Endothelial cell of umbilical vein (primary cell): ENCODE data around the gene CYFIP2. TPM values are rescaled to one million over a fixed set of nuclear protein-coding genes. Genes with fewer than 3 reads are reported as not detected.

Experiments
- BruUV-seq: library from RNA; stranded (reverse); fragments of 400-500 nt; replicated peaks from 2 replicates; lab custom pipeline; 2021; lab: Mats Ljungman, UMichigan
- CTCF ChIA-PET: fragments of 300-600, 350-600 bp; sonication (Branson Sonifier 250); formaldehyde crosslinking; loops from one replicate; lab custom pipeline; 2021; ENCODE audit warnings: antibody characterized with exemption, inconsistent platforms; lab: Charles Lee
- POLR2A ChIA-PET: fragments of 300-600, 350-600 bp; sonication (Branson Sonifier 250); formaldehyde crosslinking; loops from one replicate; lab custom pipeline; 2021; ENCODE audit warnings: antibody characterized with exemption, inconsistent platforms; lab: Charles Lee
- DNase-seq: peaks from one replicate; pipeline ENCODE4 v3.0.0-alpha.2; 2011; ENCODE audit warnings: low read depth, low spot score
- FAIRE-seq: peaks from 2 replicates; lab custom pipeline; 2011; peaks lifted over from hg19 to GRCh38; lab: Jason Lieb, UNC
- H2AFZ ChIP-seq: 2 replicates; pipeline ENCODE4 v1.6.0; 2012; ENCODE audit warnings: low read depth, low read length, control low read depth, inconsistent platforms
- H3K27ac ChIP-seq: 2 replicates; pipeline ENCODE4 v1.5.1; 2011; ENCODE audit warnings: low read depth, mild to moderate bottlenecking, control low read depth, low read length, moderate library complexity; ENCODE audit not compliant: insufficient read depth
- H3K27me3 ChIP-seq, 2 experiments: 2 replicates each; pipeline versions ENCODE4 v1.6.0 to v1.6.1; 2011; ENCODE audit warnings: low read length in 2 of 2, mixed read lengths in 1 of 2; ENCODE audit not compliant: control insufficient read depth in 2 of 2, insufficient read depth in 2 of 2
- H3K36me3 ChIP-seq, 2 experiments: 2 replicates in 1 of 2; 3 replicates in 1 of 2; pipeline ENCODE4 v1.5.1; 2011; ENCODE audit warnings: low read length in 2 of 2, mild to moderate bottlenecking in 1 of 2, moderate library complexity in 1 of 2; ENCODE audit not compliant: control insufficient read depth in 2 of 2, insufficient read depth in 2 of 2; ENCODE audit errors: extremely low read depth in 1 of 2
- H3K4me1 ChIP-seq: 3 replicates; pipeline ENCODE4 v1.5.1; 2011; ENCODE audit warnings: mild to moderate bottlenecking, low read length; ENCODE audit not compliant: control insufficient read depth, insufficient read depth; ENCODE audit errors: extremely low read depth
- H3K4me2 ChIP-seq: 2 replicates; pipeline ENCODE4 v1.6.1; 2011; ENCODE audit warnings: low read length, control low read depth, mixed read lengths; ENCODE audit not compliant: insufficient read depth
- H3K4me3 ChIP-seq, 3 experiments: fragments of 200-600 bp in 1 of 3; sonication (generic), shearing (Covaris generic) in 1 of 3; replicated peaks in 1 of 3; 2 replicates each; pipeline ENCODE4 v1.5.1; 2011 to 2016; ENCODE audit warnings: control low read depth in 3 of 3, low read length in 3 of 3, mild to moderate bottlenecking in 2 of 3, inconsistent platforms in 1 of 3, low read depth in 1 of 3, moderate library complexity in 1 of 3; ENCODE audit not compliant: insufficient read depth in 1 of 3
- H3K79me2 ChIP-seq: 2 replicates; pipeline ENCODE4 v1.6.0; 2012; ENCODE audit warnings: low read length, inconsistent platforms; ENCODE audit not compliant: control insufficient read depth, insufficient read depth
- H3K9ac ChIP-seq: replicated peaks from 2 replicates; pipeline ENCODE3; 2011; ENCODE audit warnings: low read length, control low read depth; ENCODE audit not compliant: insufficient read depth; ENCODE audit errors: extremely low read depth
- H3K9me1 ChIP-seq: replicated peaks from 3 replicates; pipeline ENCODE4 v1.6.0; 2011; ENCODE audit warnings: mild to moderate bottlenecking, low read length; ENCODE audit not compliant: control insufficient read depth, insufficient read depth; ENCODE audit errors: extremely low read depth
- H3K9me3 ChIP-seq: replicated peaks from 2 replicates; pipeline ENCODE4 v1.5.1; 2012; ENCODE audit warnings: low read length, inconsistent platforms; ENCODE audit not compliant: control insufficient read depth, insufficient read depth
- H4K20me1 ChIP-seq: replicated peaks from 2 replicates; pipeline ENCODE3; 2011; ENCODE audit warnings: mild to moderate bottlenecking, low read length; ENCODE audit not compliant: control insufficient read depth, insufficient read depth; ENCODE audit errors: extremely low read depth
- CTCF ChIP-seq, 2 donors: IDR thresholded peaks; 1 replicate in 1 of 2; 2 replicates in 1 of 2; pipeline ENCODE4 v1.5.1; 2011; ENCODE audit warnings: low read length in 2 of 2, mild to moderate bottlenecking in 2 of 2, moderate library complexity in 2 of 2, control low read depth in 1 of 2, inconsistent platforms in 1 of 2, low read depth in 1 of 2; ENCODE audit not compliant: insufficient read depth in 1 of 2; ENCODE audit errors: extremely low read depth in 1 of 2
- EZH2 ChIP-seq: IDR thresholded peaks from 2 replicates; pipeline ENCODE4 v1.6.1; 2012; ENCODE audit warnings: borderline replicate concordance, low read depth, mild to moderate bottlenecking, moderate library complexity, low read length, inconsistent platforms; ENCODE audit not compliant: severe bottlenecking
- FOS ChIP-seq: IDR thresholded peaks from 2 replicates; pipeline ENCODE4 v1.6.1; 2011; ENCODE audit warnings: mild to moderate bottlenecking, low read length, moderate library complexity, borderline replicate concordance; ENCODE audit not compliant: insufficient read depth
- GATA2 ChIP-seq: IDR thresholded peaks from 2 replicates; pipeline ENCODE4 v1.7.0; 2011; ENCODE audit warnings: low read depth, mild to moderate bottlenecking, moderate library complexity, mixed read lengths, low read length; ENCODE audit not compliant: insufficient read length, insufficient read depth
- JUN ChIP-seq: IDR thresholded peaks from 2 replicates; pipeline ENCODE4 v1.6.1; 2011; ENCODE audit warnings: borderline replicate concordance, low read depth; ENCODE audit not compliant: insufficient read length, insufficient read depth
- MAX ChIP-seq: IDR thresholded peaks from 2 replicates; pipeline ENCODE4 v1.6.1; 2011; ENCODE audit not compliant: insufficient read depth, insufficient read length
- POLR2A ChIP-seq: IDR thresholded peaks from 2 replicates; pipeline ENCODE4 v1.6.1; 2012; ENCODE audit warnings: low read depth, mild to moderate bottlenecking, control low read depth, low read length
- POLR2AphosphoS5 ChIP-seq: IDR thresholded peaks from 2 replicates; pipeline ENCODE4 v1.6.1; 2012; ENCODE audit warnings: low read depth, mild to moderate bottlenecking, control low read depth, low read length, moderate library complexity; ENCODE audit not compliant: insufficient read depth
- dilution Hi-C: fragments of 300-500 bp; cut with MboI; formaldehyde crosslinking; loops from one replicate; pipeline ENCODE4 v1.15.0; 2019; ENCODE audit warnings: low sequenced_read_pairs; ENCODE audit not compliant: extremely low pct_ligation_motif_present
- intact Hi-C: fragments of 100-400 bp; cut with micrococcal nuclease; formaldehyde crosslinking; loops from one replicate; pipeline ENCODE4 v1.10.0; 2022
- polyA plus RNA-seq, 4 experiments: library from polyadenylated mRNA; depleted of rRNA in 3 of 4; stranded (reverse) in 3 of 4; unstranded in 1 of 4; fragments of >200 nt; gene quantifications; 2 replicates each; pipeline versions ENCODE4 v1.2.1 to v1.2.3, GENCODE V29; 2011 to 2012; ENCODE audit warnings: missing spikeins in 1 of 4
- total RNA-seq: library from RNA; stranded (reverse); gene quantifications from 2 replicates; pipeline ENCODE4 v1.2.3, GENCODE V29; 2021

Gene CYFIP2
- total and polyA plus RNA-seq, 2 donors (not counting 3 experiments of a cell fraction or from before 2014, with no cell fraction given): 9.2 to 22.4 TPM

GRCh38 chr5:157216391-157217142, 49.4 kb upstream of the CYFIP2 start:
- H3K4me2 ChIP-seq: no peak overlapping the region
- H3K27ac ChIP-seq: no peak overlapping the region
- H4K20me1 ChIP-seq: no peaks in the 10 kb centered on the region
- intact Hi-C loops: no loop called here
- TF ChIP-seq JUN (no peak), POLR2AphosphoS5 (no peak), GATA2 (no peak), CTCF (IDR thresholded peaks at IDR 0.05; ENCODE audit: extremely low read depth in 1 of 2, insufficient read depth in 1 of 2, low read depth in 1 of 2, low read length in 2 of 2) (no peak), MAX (no peak), EZH2 (no peak), FOS (no peak), POLR2A (no peak)
- H2AFZ ChIP-seq: no peak overlapping the region
- ChIA-PET POLR2A (no interaction called here), CTCF (no interaction called here)
- no peaks in the 10 kb centered on the region for H3K9me1 ChIP-seq
- H3K4me1 ChIP-seq: no peaks in the 10 kb centered on the region
- no peaks in the 10 kb centered on the region for H3K9me3 ChIP-seq
- no TSS peak for BruUV-seq
- no peaks in the 10 kb centered on the region for H3K27me3 ChIP-seq
- no peaks in the 10 kb centered on the region for H3K36me3 ChIP-seq
- no peak for DNase-seq
- dilution Hi-C loops: no loop called here
- H3K79me2 ChIP-seq: no peaks in the 10 kb centered on the region
- H3K9ac ChIP-seq: no peak overlapping the region
- no peak overlapping the region for H3K4me3 ChIP-seq
- no peak for FAIRE-seq
